HG03045 (cell line): Measurements from ENCODE around the gene CCL26.
"Not testable (repeated sequence)": the region's sequence is repeated elsewhere in the genome, so short reads cannot be mapped to it uniquely, and the experiment has no call there.

Experiments used
- ATAC-seq: cut with Tn5 transposase; IDR thresholded peaks from one replicate; pipeline ENCODE4 v1.9.1; 2021; ENCODE audit warnings: mild to moderate bottlenecking, moderate library complexity; ENCODE audit not compliant: unreplicated experiment

Gene CCL26

DNA sequence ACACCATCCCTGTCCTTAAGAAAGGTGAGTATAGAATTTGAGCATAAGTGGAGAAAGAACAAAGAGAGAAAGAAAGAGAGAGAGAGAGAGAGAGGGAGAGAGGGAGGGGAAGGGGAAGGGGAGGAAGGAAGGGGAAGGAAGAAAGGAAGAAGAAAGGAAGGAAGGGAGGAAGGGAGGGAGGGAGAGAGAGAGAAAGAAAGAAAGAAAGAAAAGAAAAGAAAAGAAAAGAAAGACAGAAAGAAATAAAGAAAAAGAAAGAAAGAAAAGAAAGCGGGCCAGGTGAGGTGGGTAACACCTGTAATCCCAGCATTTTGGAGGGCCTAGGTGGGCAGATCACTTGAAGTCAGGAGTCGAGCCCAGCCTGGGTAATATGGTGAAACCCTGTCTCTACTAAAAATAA is 21.7 kb upstream of the CCL26 start:
- no peak for ATAC-seq

DNA sequence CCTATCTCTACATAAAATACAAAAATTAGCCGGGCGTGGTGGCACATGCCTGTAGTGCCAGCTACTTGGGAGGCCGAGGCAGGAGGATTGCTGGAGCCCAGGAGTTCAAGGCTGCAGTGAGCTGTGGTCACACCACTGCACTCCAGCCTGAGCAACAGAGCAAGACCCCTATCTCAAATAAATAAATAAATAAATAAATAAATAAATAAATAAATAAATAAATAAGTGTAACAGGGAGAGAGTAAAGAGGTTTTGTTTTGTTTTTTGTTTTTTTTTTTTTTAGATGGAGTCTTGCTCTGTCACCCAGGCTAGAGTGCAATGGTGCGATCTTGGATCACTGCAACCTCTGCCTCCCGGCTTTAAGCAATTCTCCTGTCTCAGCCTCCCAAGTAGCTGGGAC is 20.6 kb upstream of the CCL26 start:
- ATAC-seq = not testable (repeated sequence)

DNA sequence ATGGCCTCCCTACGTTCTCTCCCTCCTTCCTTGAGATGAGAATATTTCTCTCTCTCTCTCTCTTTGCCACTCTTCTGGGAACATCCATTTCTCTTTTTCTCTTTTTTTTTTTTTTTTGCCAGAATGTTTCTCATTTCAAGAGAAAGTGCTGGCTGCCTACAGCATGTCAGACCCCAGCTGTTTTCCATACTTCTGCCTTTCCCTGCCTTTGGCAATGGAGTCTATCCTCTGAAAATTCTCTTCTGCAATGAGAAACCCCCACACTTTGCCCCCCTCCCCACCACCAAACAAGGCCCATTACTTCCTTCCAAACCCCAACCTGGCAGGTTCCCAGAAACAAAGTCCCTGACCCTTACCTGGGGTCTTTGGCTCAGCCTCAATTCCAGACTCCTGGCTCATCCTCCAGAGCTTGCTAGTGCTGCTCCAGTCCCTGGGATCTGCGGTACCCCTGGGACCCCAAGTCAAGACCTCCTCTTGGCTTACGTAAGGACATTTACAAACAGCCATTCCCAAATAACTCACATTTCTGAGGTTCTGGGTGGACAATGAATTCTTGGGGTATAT is 17.4 kb upstream of the CCL26 start:
- no peak for ATAC-seq

DNA sequence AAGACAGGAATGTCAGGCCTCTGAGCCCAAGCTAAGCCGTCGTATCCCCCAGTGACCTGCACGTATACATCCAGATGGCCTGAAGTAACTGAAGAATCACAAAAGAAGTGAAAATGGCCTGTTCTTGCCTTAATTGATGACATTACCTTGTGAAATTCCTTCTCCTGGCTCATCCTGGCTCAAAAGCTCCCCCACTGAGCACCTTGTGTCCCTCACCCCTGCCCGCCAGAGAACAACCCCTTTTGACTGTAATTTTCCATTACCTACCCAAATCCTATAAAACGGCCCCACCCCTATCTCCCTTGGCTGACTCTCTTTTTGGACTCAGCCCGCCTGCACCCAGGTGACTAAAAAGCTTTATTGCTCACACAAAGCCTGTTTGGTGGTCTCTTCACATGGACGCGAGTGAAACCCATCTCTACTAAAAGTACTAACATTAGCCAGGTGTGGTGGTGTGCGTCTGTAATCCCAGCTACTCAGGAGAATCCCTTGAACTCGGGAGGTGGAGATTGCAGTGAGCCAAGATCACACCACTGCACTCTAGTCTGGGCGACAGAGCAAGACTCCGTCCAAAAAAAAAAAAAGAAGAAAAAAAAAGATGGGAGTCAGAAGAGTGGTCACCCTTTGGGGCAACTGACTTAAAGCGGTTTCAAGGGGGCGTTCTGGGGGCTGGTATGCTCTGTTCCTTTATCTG is 16.3 kb upstream of the CCL26 start:
- not testable (repeated sequence) for ATAC-seq

DNA sequence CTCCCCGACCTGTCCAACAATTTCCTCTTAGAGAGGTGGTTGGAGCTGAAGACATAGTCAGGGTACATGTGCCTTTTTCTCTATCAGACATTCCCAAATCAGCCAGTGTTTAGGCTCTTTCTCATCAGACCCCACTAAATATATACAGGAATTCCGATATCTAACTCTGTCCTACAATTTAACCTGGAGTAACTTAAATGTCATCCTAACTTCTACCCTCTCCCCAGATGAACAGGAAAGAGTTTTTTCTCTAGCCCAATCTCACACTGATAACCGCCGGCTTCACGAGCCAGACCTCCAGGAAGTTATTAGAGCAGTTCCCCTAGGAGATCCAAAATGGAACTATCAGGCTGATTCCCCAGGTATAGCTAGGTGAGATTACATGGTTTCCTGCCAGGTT is 11.0 kb upstream of the CCL26 start:
- ATAC-seq = not testable (repeated sequence)

DNA sequence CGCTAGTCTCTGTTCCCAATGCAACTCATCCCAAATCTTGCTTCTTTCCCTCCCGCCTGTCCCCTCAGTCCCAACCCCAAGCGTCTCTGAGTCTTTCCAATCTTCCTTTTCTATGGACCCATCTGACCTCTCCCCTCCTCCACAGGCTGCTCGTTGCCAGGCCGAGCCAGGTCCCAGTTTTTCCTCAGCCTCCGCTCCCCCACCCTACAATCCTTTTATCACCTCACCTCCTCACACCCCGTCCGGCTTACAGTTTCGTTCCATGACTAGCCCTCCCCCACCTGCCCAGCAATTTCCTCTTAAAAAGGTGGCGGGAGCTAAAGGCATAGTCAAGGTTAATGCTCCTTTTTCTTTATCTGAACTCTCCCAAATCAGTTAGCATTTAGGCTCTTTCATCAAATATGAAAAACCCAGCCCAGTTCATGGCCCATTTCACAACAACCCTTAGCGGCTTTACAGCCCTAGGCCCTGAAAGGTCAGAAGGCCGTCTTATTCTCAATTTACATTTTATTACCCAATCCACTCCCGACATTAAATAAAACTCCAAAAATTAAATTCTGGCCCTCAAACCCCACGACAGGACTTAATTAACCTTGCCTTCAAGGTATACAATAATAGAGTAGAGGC is 8.7 kb upstream of the CCL26 start:
- not testable (repeated sequence) for ATAC-seq

DNA sequence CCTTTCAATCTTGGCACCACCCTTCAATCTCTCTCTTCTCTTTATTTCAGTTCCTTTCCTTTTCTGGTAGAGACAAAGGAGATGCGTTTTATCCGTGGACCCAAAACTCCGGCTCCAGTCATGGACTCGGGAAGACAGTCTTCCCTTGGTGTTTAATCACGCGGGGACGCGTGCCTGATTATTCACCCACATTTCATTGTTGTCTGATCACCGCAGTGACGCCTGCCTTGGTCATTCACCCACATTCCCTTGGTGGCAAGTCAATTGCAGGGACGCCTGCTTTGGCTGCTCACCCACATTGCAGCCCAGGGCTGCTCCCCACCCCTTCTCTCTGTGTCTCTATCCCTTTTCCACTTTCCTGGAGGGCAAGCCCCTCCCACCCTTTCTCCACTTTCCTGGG is 7.5 kb upstream of the CCL26 start:
- not testable (repeated sequence) for ATAC-seq

DNA sequence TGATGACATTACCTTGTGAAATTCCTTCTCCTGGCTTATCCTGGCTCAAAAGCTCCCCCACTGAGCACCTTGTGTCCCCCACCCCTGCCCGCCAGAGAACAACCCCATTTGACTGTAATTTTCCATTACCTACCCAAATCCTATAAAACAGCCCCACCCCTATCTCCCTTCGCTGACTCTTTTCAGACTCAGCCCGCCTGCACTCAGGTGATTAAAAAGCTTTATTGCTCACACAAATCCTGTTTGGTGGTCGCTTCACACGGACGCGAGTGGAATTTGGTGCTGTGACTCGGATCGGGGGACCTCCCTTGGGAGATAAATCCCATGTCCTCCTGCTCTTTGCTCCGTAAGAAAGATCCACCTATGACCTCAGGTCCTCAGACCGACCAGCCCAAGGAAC is 7.0 kb upstream of the CCL26 start:
- not testable (repeated sequence) for ATAC-seq

DNA sequence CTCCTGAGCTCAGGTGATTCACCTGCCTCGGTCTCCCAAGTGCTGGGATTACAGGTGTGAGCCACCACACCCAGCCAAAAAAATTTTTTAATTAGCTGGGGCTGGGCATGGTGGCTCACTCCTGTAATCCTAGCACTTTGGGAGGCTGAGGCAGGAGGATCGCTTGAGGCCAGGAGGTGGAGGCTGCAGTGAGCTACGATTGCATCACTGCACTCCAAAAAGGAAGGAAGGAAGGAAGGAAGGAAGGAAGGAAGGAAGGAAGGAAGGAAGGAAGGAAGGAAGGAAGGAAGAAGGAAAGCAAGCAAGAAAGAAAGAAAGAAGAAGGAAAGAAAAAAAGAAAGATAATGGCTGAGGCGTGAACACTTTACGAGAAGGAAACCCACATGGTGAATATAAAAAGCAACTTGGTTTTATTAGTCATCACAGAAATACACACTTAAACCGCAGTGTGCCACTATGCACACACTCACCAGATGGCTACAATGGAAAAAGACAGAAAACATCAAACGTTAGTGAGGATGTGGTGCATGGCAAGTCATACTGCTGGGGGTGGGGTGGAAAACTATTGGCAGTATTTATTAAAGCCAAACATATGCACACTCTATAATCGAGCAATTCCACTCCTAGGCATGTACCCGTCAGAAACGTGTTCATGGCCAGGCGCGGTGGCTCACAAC is 4.4 kb upstream of the CCL26 start:
- ATAC-seq = no peak

DNA sequence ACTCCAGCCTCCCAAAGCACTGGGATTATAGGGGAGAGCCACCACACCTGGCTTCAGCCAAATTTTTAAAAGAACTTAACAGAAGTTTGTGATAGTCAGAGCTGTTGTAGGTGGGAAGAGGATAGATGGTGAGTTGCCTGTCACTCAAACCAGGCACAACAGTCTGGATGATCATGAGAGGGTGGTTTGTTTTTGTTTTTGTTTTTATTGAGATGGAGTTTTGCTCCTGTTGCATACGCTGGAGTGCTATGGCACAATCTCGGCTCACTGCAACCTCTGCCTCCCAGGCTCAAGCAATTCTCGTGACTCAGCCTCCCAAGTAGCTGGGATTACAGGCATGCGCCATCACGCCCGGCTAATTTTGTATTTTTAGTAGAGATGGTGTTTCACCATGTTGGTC is 1.9 kb upstream of the CCL26 start:
- ATAC-seq = not testable (repeated sequence)

DNA sequence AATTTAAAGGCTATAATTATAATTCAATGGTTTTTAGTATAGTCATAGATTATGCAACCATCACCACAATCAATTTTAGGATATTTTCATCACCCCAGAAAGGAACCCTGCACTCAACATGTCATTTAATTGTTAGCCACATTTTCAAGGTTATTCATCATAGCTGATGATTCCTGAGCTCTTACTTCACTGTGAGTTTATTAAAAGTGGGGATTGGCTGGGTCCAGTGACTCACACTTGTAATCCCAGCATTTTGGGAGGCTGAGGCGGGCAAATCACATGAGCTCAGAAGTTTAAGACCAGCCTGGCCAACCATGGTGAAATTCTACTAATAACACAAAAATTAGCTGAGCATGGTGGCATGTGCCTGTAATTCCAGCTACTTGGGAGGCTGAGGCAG is 787 bp downstream of the CCL26 start:
- no peak for ATAC-seq

DNA sequence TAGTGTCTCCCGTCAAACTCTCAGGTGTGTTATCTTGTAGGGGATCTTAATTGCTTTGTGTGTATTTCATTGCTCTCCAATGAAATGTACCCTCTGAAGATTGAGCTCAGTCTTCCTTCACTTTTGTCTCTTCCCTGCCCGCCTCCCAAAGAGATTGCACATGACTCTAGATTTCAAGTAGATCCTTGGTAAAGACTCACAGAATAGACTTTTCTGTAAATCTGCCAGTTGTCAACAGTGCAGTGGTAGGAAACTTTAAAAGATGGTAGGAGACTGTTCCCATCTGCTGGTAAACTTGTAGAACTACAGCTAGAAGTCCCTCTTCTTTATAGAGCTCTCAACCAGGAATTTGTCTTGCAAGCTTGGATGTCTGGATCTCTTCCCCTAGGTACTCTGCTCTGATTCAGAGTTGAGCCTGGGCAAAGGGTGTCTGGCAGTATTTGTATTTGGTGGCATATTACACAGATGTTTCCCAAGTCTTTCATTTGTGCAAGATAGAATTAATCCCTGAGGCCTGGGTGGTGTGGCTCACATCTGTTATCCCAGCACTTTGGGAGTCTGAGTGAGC is 9.6 kb downstream of the CCL26 start:
- no peak for ATAC-seq

DNA sequence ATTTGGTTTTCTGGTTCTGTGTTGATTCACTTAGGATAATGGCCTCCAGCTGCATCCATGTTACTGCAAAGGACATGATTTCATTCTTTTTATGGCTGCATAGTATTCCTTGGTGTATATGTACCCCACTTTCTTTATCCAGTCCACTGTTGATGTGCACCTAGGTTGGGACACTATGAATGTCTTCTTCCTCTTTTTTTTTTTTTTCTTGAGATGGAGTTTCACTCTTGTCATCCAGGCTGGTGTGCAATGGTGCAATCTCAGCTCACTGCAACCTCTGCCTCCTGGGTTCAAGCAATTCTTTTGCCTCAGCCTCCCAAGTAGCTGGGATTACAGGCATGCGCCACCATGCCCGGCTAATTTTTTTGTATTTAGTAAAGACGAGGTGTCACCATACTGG is 10.2 kb downstream of the CCL26 start:
- not testable (repeated sequence) for ATAC-seq

DNA sequence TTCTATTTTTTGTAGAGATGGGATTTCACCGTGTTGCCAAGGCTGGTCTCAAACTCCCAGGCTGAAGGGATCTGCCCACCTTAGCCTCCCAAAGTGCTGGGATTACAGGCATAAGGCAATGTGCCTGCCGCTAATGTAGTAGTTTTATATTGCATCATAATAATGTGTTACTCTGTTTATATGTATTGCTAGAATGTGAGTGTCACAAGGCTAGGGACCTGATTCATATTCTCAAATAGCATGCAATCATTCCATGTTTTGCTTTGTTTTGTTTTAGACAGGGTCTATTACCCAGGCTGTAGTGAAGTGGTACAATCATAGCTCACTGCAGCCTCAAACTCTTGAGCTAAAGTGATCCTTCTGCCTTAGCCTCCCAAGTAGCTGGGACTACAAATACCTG is 13.5 kb downstream of the CCL26 start:
- ATAC-seq = no peak

DNA sequence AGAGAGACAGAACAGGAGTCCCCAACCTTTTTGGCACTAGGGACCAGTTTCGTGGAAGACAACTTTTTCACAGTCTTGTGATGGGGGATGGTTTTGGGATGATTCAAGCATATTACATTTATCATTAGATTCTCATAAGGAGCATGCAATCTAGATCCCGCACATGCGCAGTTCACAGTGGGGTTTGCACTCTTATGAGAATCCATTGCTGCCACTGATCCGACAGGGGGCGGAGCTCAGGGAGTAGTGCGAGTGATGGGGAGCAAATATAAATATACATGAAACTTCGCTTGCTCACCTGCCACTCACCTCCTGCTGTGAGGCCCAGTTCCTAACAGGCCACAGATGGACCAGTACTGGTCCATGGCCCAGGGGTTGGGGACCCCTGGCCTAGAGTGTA is 14.2 kb downstream of the CCL26 start:
- ATAC-seq = no peak

DNA sequence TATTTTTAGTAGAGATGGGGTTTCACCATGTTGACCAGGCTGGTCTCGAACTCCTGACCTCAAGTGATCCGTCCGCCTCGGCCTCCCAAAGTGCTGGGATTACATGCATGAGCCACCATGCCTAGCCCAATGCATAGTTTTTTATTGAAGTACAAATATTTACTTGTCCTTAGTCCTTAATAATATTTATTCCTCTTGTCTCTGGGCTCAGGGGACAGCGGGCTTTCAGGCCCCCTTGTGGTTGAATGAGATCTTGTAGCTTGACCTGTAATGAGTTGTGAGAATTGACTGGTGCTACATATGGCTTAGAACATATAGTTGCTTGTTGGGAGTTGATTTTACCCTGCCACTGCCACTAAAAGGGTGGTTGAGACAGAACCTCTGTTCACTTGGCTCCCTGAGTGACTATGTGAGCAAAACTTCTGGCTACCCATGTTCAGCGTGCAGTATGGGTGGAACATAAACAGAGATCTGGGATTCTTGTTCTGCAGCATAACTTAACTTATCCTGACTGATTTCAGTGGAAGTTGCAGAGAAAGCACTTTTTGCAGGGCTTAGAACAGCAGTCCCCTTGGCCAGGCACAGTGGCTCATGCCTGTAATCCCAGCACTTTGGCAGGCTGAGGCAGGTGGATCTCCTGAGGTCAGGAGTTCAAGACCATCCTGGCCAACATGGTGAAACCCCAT is 14.9 kb downstream of the CCL26 start:
- ATAC-seq = no peak

DNA sequence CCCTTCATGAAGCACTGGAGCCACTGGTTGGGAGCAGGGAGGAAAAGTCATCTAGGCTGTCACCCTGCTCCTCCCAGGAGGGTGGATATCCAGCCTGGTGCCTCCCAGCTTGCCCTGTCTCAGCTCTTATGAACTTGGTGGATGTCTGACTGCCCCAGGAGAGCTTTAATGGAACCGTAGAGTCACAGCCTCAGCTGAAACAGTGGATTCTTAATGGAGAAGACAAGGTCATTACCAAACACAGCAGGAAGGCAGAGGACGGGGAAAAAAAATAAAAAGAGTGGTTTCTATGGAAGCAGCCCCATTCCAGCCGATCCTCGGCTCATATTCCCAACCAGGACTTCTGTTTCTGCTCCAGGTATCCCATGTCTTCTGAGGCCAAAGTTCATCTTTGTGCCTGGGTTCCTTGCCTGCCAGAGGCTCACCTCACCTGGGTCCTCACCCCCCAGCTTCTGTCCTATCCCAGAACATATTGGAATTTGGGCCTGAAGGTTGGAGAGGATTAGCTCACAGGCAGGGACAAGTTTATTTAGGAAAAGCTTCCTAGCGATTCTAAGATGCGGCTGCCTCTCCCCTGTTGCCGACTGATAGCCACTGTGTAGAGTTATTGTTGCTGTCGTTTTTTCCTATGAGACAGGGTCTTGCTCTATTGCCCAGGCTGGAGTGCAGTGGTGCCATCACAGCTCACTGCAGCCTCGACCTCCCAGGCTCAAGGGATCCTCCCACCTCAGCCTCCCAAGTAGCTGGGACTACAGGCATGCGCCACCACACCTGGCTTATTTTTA is 15.6 kb downstream of the CCL26 start:
- no peak for ATAC-seq

DNA sequence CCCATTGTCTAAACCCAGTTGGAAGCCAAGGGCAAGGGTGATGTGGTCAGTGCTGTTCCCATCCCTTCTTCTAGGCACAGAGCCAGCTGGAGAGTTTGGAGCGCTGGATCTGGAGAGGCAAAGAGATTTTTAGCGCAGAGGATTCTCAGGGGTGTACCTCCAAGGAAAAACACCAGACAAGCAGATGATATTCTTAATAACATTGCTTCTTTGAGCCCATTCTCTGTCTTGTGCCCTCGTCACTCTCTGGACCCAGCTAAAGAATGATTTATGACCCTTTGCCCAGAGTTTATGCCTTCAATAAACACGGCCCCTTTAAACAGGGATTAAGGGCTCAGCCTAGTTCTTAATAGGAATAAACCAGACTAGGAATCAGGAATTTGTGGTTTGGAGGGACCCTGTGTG is 28.6 kb downstream of the CCL26 start:
- ATAC-seq = no peak

DNA sequence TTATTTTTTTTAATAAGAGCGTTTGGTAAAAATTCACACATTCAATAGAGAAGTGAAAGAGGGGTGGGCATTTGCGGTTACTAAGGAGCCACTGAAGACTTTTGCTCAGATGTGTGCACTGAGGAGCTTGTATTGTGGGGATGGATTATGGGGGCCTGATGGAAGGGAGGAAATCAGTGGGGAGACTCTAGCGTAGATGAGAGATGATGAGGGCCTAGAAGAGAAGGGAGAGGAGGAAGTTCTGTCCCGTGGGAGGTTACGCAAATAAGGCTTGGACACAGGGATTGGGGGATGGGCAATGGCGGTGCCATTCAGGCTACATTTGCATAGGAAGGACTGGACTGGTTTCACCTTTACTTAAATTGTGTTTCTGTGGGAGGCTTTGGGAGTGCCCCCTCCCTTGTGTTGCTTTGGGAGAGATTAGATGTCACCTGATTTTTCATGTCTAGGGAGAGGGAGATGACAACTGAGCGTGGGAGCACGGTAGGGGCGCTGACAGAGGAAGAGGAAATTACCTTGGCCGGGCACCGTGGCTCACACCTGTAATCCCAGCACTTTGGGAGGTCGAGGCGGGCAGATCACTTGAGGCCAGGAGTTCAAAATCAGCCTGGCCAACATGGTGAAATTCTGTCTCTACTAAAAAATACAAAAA is 31.0 kb downstream of the CCL26 start:
- ATAC-seq = no peak
